Activated naive CD8-positive, alpha-beta T cell treated with anti-CD3 and anti-CD28 coated beads for 36 hours (primary cell): ENCODE measurements around the gene ADAMTSL3. TPM values are rescaled to one million over a fixed set of nuclear protein-coding genes. Genes with fewer than 3 reads are reported as not detected.

Experiments
- DNase-seq: peaks from one replicate; pipeline ENCODE4 v3.0.0; 2021
- H3K27ac Mint-ChIP-seq: one replicate; pipeline ENCODE4 v1.8.0; 2022; ENCODE audit warnings: mild to moderate bottlenecking, moderate library complexity, mixed read lengths
- H3K27me3 Mint-ChIP-seq: one replicate; pipeline ENCODE4 v1.8.0; 2022; ENCODE audit warnings: mild to moderate bottlenecking, mixed read lengths
- H3K36me3 Mint-ChIP-seq: one replicate; pipeline ENCODE4 v1.8.0; 2021; ENCODE audit warnings: mild to moderate bottlenecking, mixed read lengths
- H3K4me1 Mint-ChIP-seq: one replicate; pipeline ENCODE4 v1.8.0; 2021; ENCODE audit warnings: mixed read lengths
- H3K4me3 Mint-ChIP-seq: one replicate; pipeline ENCODE4 v1.8.0; 2022; ENCODE audit warnings: mild to moderate bottlenecking, moderate library complexity, mixed read lengths
- H3K9me3 Mint-ChIP-seq: one replicate; pipeline ENCODE4 v1.8.0; 2022; ENCODE audit warnings: mixed read lengths
- total RNA-seq, 2 experiments: library from RNA; stranded (reverse); gene quantifications; one replicate each; pipeline ENCODE4 v1.2.3, GENCODE V29; 2021

Gene ADAMTSL3
- total RNA-seq: not detected

- H3K27ac Mint-ChIP-seq: no peak within 1 kb of the TSS
- no peaks in the 10 kb centered on the region for H3K36me3 Mint-ChIP-seq
- DNase-seq: no peak
- no peak within 1 kb of the TSS for H3K4me3 Mint-ChIP-seq
- no peaks in the 10 kb centered on the region for H3K9me3 Mint-ChIP-seq
- H3K27me3 Mint-ChIP-seq: peaks cover 45% of the 10 kb centered on the region
- H3K4me1 Mint-ChIP-seq: no peaks in the 10 kb centered on the region
These were observed at the start of gene ADAMTSL3 for GRCh38 chr15:83653639-83654378. ADAMTSL3 (plus strand) TSS chr15:83654123; CDS start chr15:83655762, 1,639 bp downstream.

GRCh38 chr15:83604549-83604948, 49.4 kb upstream of the ADAMTSL3 start:
- Mint-ChIP-seq H3K4me1 (no peaks in the 10 kb centered on the region), H3K36me3 (no peaks in the 10 kb centered on the region), H3K27me3 (peaks cover 18% of the 10 kb centered on the region), H3K9me3 (peaks cover 11% of the 10 kb centered on the region), H3K27ac (no peak overlapping the region), H3K4me3 (no peak overlapping the region)
- DNase-seq: no peak

- Mint-ChIP-seq H3K27ac (no peak overlapping the region), H3K4me3 (no peak overlapping the region), H3K27me3 (peaks cover 18% of the 10 kb centered on the region), H3K9me3 (peaks cover 5% of the 10 kb centered on the region), H3K4me1 (no peaks in the 10 kb centered on the region), H3K36me3 (no peaks in the 10 kb centered on the region)
- no peak for DNase-seq
These were observed 48.6 kb upstream of the ADAMTSL3 start for GRCh38 chr15:83605111-83605945.

- H3K9me3 Mint-ChIP-seq: no peaks in the 10 kb centered on the region
- H3K4me3 Mint-ChIP-seq: no peak overlapping the region
These were observed 43.8 kb upstream of the ADAMTSL3 start for GRCh38 chr15:83610132-83610531.

GRCh38 chr15:83610901-83611685, 42.8 kb upstream of the ADAMTSL3 start:
- peaks cover 5% of the 10 kb centered on the region for H3K27me3 Mint-ChIP-seq
- no peak for DNase-seq
- H3K27ac Mint-ChIP-seq: no peak overlapping the region
- no peaks in the 10 kb centered on the region for H3K9me3 Mint-ChIP-seq
- H3K4me3 Mint-ChIP-seq: no peak overlapping the region
- H3K36me3 Mint-ChIP-seq: no peaks in the 10 kb centered on the region
- H3K4me1 Mint-ChIP-seq: no peaks in the 10 kb centered on the region

More at GRCh38 chr15:83610132-83610531, 43.8 kb upstream of the ADAMTSL3 start:
- H3K27ac Mint-ChIP-seq: no peak overlapping the region
- DNase-seq: no peak
- H3K27me3 Mint-ChIP-seq: peaks cover 11% of the 10 kb centered on the region
- no peaks in the 10 kb centered on the region for H3K4me1 Mint-ChIP-seq
- no peaks in the 10 kb centered on the region for H3K36me3 Mint-ChIP-seq

- H3K27me3 Mint-ChIP-seq: no peaks in the 10 kb centered on the region
- H3K9me3 Mint-ChIP-seq: no peaks in the 10 kb centered on the region
- H3K4me3 Mint-ChIP-seq: no peak overlapping the region
- DNase-seq: no peak
- no peaks in the 10 kb centered on the region for H3K36me3 Mint-ChIP-seq
- H3K4me1 Mint-ChIP-seq: no peaks in the 10 kb centered on the region
- H3K27ac Mint-ChIP-seq: no peak overlapping the region
These were observed 41.7 kb upstream of the ADAMTSL3 start for GRCh38 chr15:83612226-83612625.

GRCh38 chr15:83612898-83613635, 40.9 kb upstream of the ADAMTSL3 start:
- Mint-ChIP-seq H3K36me3 (no peaks in the 10 kb centered on the region), H3K9me3 (no peaks in the 10 kb centered on the region), H3K27ac (no peak overlapping the region), H3K27me3 (no peaks in the 10 kb centered on the region), H3K4me1 (no peaks in the 10 kb centered on the region), H3K4me3 (no peak overlapping the region)
- DNase-seq: no peak

GRCh38 chr15:83613714-83614113, 40.2 kb upstream of the ADAMTSL3 start:
- H3K36me3 Mint-ChIP-seq: no peaks in the 10 kb centered on the region
- no peak for DNase-seq
- no peaks in the 10 kb centered on the region for H3K27me3 Mint-ChIP-seq
- no peak overlapping the region for H3K4me3 Mint-ChIP-seq
- no peaks in the 10 kb centered on the region for H3K9me3 Mint-ChIP-seq
- no peaks in the 10 kb centered on the region for H3K4me1 Mint-ChIP-seq
- H3K27ac Mint-ChIP-seq: no peak overlapping the region

- no peak for DNase-seq
- no peaks in the 10 kb centered on the region for H3K36me3 Mint-ChIP-seq
- no peak overlapping the region for H3K27ac Mint-ChIP-seq
- H3K4me1 Mint-ChIP-seq: no peaks in the 10 kb centered on the region
- H3K4me3 Mint-ChIP-seq: no peak overlapping the region
- no peaks in the 10 kb centered on the region for H3K9me3 Mint-ChIP-seq
- H3K27me3 Mint-ChIP-seq: no peaks in the 10 kb centered on the region
These were observed 37.1 kb upstream of the ADAMTSL3 start for GRCh38 chr15:83616840-83617239.

- Mint-ChIP-seq H3K36me3 (no peaks in the 10 kb centered on the region), H3K27me3 (no peaks in the 10 kb centered on the region), H3K9me3 (no peaks in the 10 kb centered on the region), H3K27ac (no peak overlapping the region), H3K4me1 (no peaks in the 10 kb centered on the region), H3K4me3 (no peak overlapping the region)
- DNase-seq: peak; percentile 7
These were observed 27.6 kb upstream of the ADAMTSL3 start for GRCh38 chr15:83626171-83626802.

- H3K9me3 Mint-ChIP-seq: peaks cover 2% of the 10 kb centered on the region
- no peak overlapping the region for H3K4me3 Mint-ChIP-seq
- H3K36me3 Mint-ChIP-seq: no peaks in the 10 kb centered on the region
- no peaks in the 10 kb centered on the region for H3K27me3 Mint-ChIP-seq
- H3K27ac Mint-ChIP-seq: no peak overlapping the region
- no peaks in the 10 kb centered on the region for H3K4me1 Mint-ChIP-seq
- DNase-seq: no peak
These were observed 22.4 kb upstream of the ADAMTSL3 start for GRCh38 chr15:83631534-83631933.

GRCh38 chr15:83643201-83643600, 10.7 kb upstream of the ADAMTSL3 start:
- H3K4me1 Mint-ChIP-seq: no peaks in the 10 kb centered on the region
- H3K27me3 Mint-ChIP-seq: no peaks in the 10 kb centered on the region
- no peak for DNase-seq
- H3K9me3 Mint-ChIP-seq: peaks cover 12% of the 10 kb centered on the region
- H3K36me3 Mint-ChIP-seq: no peaks in the 10 kb centered on the region
- H3K27ac Mint-ChIP-seq: no peak overlapping the region
- H3K4me3 Mint-ChIP-seq: no peak overlapping the region

GRCh38 chr15:83644439-83644838, 9.5 kb upstream of the ADAMTSL3 start:
- peaks cover 12% of the 10 kb centered on the region for H3K9me3 Mint-ChIP-seq
- no peak overlapping the region for H3K27ac Mint-ChIP-seq
- H3K27me3 Mint-ChIP-seq: no peaks in the 10 kb centered on the region
- no peaks in the 10 kb centered on the region for H3K36me3 Mint-ChIP-seq
- no peak for DNase-seq
- H3K4me1 Mint-ChIP-seq: no peaks in the 10 kb centered on the region
- no peak overlapping the region for H3K4me3 Mint-ChIP-seq

GRCh38 chr15:83650831-83651230, 3.1 kb upstream of the ADAMTSL3 start:
- no peaks in the 10 kb centered on the region for H3K36me3 Mint-ChIP-seq
- H3K4me1 Mint-ChIP-seq: no peaks in the 10 kb centered on the region
- no peak for DNase-seq
- peaks cover 38% of the 10 kb centered on the region for H3K27me3 Mint-ChIP-seq
- H3K4me3 Mint-ChIP-seq: no peak overlapping the region
- no peaks in the 10 kb centered on the region for H3K9me3 Mint-ChIP-seq
- H3K27ac Mint-ChIP-seq: no peak overlapping the region
